ENCODE measurements around the gene ANKRD22. TPM values are rescaled to one million over a fixed set of nuclear protein-coding genes. Genes with fewer than 3 reads are reported as not detected.
A peak's percentile ranks its signal among the peaks of the same experiment; 100 is the strongest.

ANKRD22 gene
- total RNA-seq, 3 donors from 2014 or later: 0.59 to 1.6 TPM; not detected in 1

GRCh38 chr10:88895250-88895649 is 43.6 kb upstream of the ANKRD22 start:
- DNase-seq (ENCODE audit: low spot score in 2 of 2): no peak
- intact Hi-C loops (cut with DNase I; ENCODE audit: low total_unique reads): no loop called here
- Histone ChIP-seq H3K36me3 (no peaks in the 10 kb centered on the region), H3K9me3 (no peaks in the 10 kb centered on the region), H3K27ac (no peak overlapping the region), H3K27me3 (no peaks in the 10 kb centered on the region), H3K4me3 (no peak overlapping the region), H3K4me1 (no peaks in the 10 kb centered on the region)
- no peak for TF ChIP-seq POLR2A (IDR thresholded peaks at IDR 0.05)
- TF ChIP-seq CTCF (IDR thresholded peaks at IDR 0.05): no peak
- no peak for TF ChIP-seq POLR2AphosphoS5 (IDR thresholded peaks at IDR 0.05)

- intact Hi-C loops (cut with DNase I; ENCODE audit: low total_unique reads): no loop called here
- H3K4me3 ChIP-seq: no peak overlapping the region
- no peaks in the 10 kb centered on the region for H3K4me1 ChIP-seq
- H3K27me3 ChIP-seq: no peaks in the 10 kb centered on the region
- no peaks in the 10 kb centered on the region for H3K36me3 ChIP-seq
- peak overlapping the region in 1 of 2 donors; percentile 15 for H3K27ac ChIP-seq
- TF ChIP-seq POLR2AphosphoS5 (IDR thresholded peaks at IDR 0.05) (peak in 1 of 3 donors; percentile 63), CTCF (IDR thresholded peaks at IDR 0.05) (no peak)
- DNase-seq (ENCODE audit: low spot score in 2 of 2): no peak
- H3K9me3 ChIP-seq: no peaks in the 10 kb centered on the region
Observed at GRCh38 chr10:88893611-88894010, 42.0 kb upstream of the ANKRD22 start.

GRCh38 chr10:88892222-88892967 is 40.8 kb upstream of the ANKRD22 start:
- TF ChIP-seq POLR2A (IDR thresholded peaks at IDR 0.05) (no peak), POLR2AphosphoS5 (IDR thresholded peaks at IDR 0.05) (no peak), CTCF (IDR thresholded peaks at IDR 0.05) (no peak)
- Histone ChIP-seq H3K4me3 (no peak overlapping the region), H3K4me1 (no peaks in the 10 kb centered on the region), H3K9me3 (no peaks in the 10 kb centered on the region), H3K27ac (no peak overlapping the region), H3K36me3 (no peaks in the 10 kb centered on the region), H3K27me3 (no peaks in the 10 kb centered on the region)
- no peak for DNase-seq (ENCODE audit: low spot score in 2 of 2)
- intact Hi-C loops (cut with DNase I; ENCODE audit: low total_unique reads): no loop called here

- TF ChIP-seq POLR2A (IDR thresholded peaks at IDR 0.05) (no peak), POLR2AphosphoS5 (IDR thresholded peaks at IDR 0.05) (no peak)
- intact Hi-C loops (cut with DNase I; ENCODE audit: low total_unique reads): no loop called here
- H3K4me1 ChIP-seq: no peaks in the 10 kb centered on the region
- no peak for DNase-seq (ENCODE audit: low spot score in 2 of 2)
- no peak overlapping the region for H3K27ac ChIP-seq
- no peaks in the 10 kb centered on the region for H3K9me3 ChIP-seq
- no peaks in the 10 kb centered on the region for H3K27me3 ChIP-seq
- no peak overlapping the region for H3K4me3 ChIP-seq
- no peaks in the 10 kb centered on the region for H3K36me3 ChIP-seq
Observed at GRCh38 chr10:88890681-88891381, 39.2 kb upstream of the ANKRD22 start.

- H3K9me3 ChIP-seq: no peaks in the 10 kb centered on the region
- H3K27me3 ChIP-seq: no peaks in the 10 kb centered on the region
- H3K36me3 ChIP-seq: no peaks in the 10 kb centered on the region
- DNase-seq (ENCODE audit: low spot score in 2 of 2): no peak
- no peak for TF ChIP-seq CTCF (IDR thresholded peaks at IDR 0.05)
- TF ChIP-seq POLR2AphosphoS5 (IDR thresholded peaks at IDR 0.05): no peak
- no peak for TF ChIP-seq POLR2A (IDR thresholded peaks at IDR 0.05)
- intact Hi-C loops (cut with DNase I; ENCODE audit: low total_unique reads): no loop called here
- no peak overlapping the region for H3K4me3 ChIP-seq
- H3K27ac ChIP-seq: no peak overlapping the region
- H3K4me1 ChIP-seq: no peaks in the 10 kb centered on the region
Observed at GRCh38 chr10:88889559-88890337, 38.1 kb upstream of the ANKRD22 start.

All from breast epithelium (tissue), 4 donors.